GM13976 (cell line): ENCODE results near the gene CCDC188.

Experiments
- DNase-seq: peaks from one replicate; pipeline ENCODE4 v3.0.0; 2012; ENCODE audit warnings: low spot score
- CTCF ChIP-seq: IDR thresholded peaks from 2 replicates; pipeline ENCODE4 v1.5.1; 2012; ENCODE audit warnings: borderline replicate concordance, mild to moderate bottlenecking; ENCODE audit not compliant: insufficient read depth; ENCODE audit errors: extremely low read depth, missing control alignments, control extremely low read depth
- in situ Hi-C: fragments of 300-500 bp; cut with MboI; formaldehyde crosslinking; loops from one replicate; pipeline ENCODE4 v1.12.0; 2022; ENCODE audit warnings: low sequenced_read_pairs, mixed read lengths, inconsistent platforms; ENCODE audit not compliant: unreplicated experiment

The CCDC188 gene

GRCh38 chr22:20137671-20138416 is 13.0 kb downstream of the CCDC188 start:
- TF ChIP-seq CTCF, result no peak
- in situ Hi-C loops, result no loop called here
- no peak for DNase-seq

DNA sequence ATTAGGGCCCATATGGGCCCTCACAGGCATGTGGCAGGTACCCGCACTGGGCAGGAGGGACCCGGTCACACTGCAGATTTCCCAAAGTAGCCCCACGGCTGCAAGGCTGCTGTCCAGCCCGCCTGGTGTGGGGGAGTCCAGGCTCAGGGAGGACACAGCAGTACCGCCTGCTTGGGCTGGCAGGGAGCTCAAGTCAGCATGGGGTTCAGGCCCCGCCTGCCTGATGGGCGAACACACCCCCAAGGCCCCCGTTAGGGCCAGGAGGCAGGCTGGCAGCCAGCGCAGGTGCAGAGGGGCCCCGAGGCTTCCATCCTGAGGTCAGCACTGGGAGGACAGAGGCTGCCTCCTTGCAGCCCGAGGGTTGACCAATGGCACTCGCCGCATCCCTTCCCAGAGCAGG is 13.7 kb downstream of the CCDC188 start:
- TF ChIP-seq CTCF, result no peak
- in situ Hi-C loops, result no loop called here
- no peak for DNase-seq

DNA sequence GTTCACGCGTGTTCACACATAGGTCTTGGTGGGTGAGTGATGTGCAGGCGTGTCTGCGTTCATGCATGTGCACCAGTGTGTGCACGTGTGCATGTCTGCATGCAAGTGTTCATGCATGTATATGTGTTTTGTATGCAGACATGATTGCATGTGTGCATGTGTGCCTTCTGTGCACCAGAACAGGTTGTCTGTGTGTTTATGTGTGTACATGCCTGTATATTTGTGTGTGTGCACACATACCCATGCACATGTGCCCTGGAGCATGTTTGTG is 14.3 kb downstream of the CCDC188 start:
- DNase-seq, result no peak
- no peak for TF ChIP-seq CTCF
- in situ Hi-C loops, result no loop called here

GRCh38 chr22:20135806-20136602 is 14.9 kb downstream of the CCDC188 start:
- no peak for TF ChIP-seq CTCF
- no peak for DNase-seq
- in situ Hi-C loops, result no loop called here

DNA sequence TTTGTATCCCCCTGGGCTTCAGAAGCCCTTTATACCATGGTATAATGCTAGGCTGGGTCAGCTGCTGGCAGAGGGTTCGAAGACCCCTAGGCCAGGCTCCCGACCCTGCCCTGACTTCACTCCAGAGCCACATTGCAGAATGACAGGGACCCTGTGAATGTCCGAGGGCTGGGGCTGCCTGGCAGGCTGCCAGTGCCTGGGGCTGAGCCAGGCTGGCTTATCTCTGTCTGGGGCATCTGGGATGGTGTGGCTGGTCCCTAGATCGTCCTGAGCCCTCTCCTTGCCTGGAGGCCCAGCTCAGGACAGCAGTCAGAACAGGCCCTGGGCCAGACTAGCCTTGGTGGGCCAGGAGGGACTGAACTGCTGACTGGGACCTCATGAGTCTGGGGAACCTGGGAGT is 15.6 kb downstream of the CCDC188 start:
- no peak for DNase-seq
- in situ Hi-C loops, result no loop called here
- TF ChIP-seq CTCF, result no peak

DNA sequence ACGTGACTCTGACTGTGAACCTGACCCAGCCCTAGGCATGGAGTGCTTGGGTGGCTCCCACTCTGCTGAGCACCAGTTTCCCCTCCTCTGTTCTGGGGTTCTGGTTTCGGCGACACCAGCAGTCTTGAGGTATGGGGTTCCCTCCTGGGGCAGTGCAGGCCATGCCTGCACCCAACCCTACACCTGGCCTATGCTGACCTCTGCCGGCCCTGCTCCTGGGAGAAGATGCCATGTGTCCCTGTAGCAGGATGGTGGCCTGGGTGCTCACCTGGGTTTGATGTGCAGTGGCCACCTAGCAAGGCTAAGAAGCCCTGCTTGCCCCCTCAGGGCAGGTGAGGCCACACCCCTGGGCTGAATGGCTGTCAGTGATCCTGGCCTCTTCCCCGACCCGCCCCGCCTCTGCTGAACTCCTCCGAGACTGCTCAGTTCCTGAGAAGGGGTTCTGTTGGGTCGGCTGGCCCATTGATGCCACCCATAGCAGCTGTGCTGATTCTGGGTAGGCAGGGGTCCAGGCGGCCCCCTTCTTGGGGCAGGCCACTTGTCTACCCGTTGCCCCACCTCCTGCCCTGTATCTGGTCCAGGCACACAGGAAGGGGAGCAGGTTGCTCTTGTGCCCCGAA is 16.8 kb downstream of the CCDC188 start:
- TF ChIP-seq CTCF, result no peak
- in situ Hi-C loops, result no loop called here
- DNase-seq, result no peak
